Measurements from ENCODE around the gene MAN1C1.
A peak's percentile ranks its signal among the peaks of the same experiment; 100 is the strongest.

Gene MAN1C1

DNA sequence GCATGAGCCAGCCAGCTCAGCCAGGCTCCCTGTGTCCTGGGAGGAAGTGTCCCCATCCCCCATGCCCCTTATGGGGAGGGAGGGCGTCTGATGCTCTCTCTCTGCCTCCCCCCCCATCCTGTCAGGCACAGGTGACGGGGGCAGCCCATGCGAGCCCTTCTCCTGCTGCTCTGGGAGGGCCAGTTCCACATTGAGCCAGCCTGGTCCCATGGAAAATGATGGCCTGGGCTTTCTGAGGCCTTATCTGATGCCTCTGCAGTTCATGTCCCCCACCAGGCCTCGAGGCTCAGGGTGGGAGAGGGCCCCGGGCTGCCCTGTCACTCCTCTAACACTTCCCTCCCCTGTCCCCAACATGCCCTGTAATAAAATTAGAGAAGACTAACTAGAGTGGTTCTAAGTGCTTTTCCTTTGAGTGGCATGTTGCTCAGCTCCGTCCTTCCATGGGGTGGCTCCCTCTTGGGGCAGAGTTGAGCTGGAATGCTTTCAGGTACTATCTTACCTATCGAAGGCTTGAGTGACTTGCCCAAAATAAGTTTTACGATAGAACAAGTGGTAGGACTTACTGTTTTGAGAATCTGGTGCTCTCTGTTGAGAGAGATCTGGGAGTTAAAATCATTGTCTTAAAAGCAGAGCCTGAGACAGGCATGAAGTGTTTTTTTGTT, 201.4 kb downstream of the MAN1C1 start:
- no peak for DNase-seq (ENCODE audit: low spot score)

DNA sequence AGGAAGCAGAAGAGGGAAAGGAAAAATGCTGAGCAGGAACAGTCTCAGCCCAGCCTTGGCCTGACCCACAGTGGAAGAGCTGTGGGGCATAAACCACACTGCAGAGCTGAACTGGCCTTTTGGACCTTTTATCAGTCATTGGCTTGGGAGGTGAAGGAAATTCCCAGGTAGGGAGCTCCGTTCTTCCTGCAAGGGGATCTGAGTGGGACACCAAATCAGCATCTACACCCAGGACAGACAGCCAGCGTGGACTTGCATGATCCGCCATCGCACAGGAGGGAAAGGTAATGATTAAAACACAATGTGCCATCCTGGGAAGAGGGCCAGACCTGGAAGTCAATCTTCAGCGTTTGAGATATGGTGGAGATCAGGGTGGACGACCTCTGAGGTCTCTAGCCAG, 202.0 kb downstream of the MAN1C1 start:
- DNase-seq (ENCODE audit: low spot score) = no peak

DNA sequence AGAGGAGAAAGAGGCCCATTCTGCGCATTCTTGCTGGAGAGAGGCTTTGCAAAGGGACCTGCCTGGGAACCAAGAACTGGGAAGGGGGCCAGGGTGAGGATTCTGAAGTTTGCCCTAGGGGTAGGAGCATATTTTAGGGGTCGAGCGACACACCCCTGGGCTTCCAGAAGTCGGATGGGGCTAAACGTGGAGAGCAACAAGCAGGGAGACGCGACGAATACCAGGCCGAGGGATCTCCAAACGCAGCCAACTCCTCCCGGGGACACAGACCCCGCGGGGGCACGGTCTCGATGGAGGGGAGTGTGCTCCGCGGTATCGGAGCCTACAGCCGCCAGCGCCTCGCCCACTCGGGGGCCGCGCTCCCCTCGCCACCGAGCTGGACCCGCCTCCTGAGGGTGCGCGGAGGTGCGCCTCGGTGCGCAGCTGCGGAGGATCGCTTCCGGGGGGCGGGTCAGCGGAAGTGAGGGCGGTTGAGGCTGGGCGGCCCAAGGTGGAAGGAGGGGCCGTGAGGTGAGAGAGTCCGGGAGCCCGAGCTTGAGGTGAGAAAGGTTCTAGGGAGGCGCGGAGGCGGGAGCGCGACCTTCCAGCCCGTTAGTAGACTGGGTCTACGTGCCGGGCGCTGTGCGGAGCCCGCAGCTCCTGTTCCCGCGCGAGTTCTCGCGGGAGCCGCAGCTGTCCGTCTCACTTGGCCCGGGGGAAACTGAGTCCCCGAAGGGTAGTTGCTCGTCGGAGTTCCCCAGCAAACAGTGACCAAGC, 203.1 kb downstream of the MAN1C1 start, which contains the start of gene MTFR1L:
TSS of gene MTFR1L (plus strand) at position 464 of the 756 bp plus-strand sequence. CDS start 3,151 bp downstream, outside the sequence.
- DNase-seq (ENCODE audit: low spot score) = peak; percentile 66

GRCh38 chr1:25820247-25821111, 203.9 kb downstream of the MAN1C1 start:
- DNase-seq (ENCODE audit: low spot score) = no peak

GRCh38 chr1:25821112-25821476, 204.5 kb downstream of the MAN1C1 start:
- no peak for DNase-seq (ENCODE audit: low spot score)

- DNase-seq (ENCODE audit: low spot score) = no peak
Observed at GRCh38 chr1:25821630-25822091, 205.1 kb downstream of the MAN1C1 start.

DNA sequence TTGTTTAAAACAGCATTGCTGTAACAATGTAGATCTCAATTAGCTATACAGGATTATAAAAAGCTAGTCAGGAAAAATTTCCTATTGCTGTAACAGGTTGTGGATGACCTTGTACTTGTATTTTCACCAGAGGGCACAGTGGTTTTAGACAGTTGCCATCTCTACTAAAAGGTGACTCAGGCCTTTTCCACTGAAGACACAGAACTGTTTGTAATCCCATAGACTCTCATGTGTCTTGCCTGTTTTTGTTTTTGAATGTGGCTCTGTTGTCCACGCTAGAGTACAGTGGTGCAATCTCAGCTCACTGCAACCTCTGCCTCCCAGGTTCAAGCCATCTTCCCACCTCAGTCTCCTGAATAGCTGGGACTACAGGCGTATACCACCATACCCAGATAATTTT, 209.0 kb downstream of the MAN1C1 start:
- DNase-seq (ENCODE audit: low spot score) = no peak

DNA sequence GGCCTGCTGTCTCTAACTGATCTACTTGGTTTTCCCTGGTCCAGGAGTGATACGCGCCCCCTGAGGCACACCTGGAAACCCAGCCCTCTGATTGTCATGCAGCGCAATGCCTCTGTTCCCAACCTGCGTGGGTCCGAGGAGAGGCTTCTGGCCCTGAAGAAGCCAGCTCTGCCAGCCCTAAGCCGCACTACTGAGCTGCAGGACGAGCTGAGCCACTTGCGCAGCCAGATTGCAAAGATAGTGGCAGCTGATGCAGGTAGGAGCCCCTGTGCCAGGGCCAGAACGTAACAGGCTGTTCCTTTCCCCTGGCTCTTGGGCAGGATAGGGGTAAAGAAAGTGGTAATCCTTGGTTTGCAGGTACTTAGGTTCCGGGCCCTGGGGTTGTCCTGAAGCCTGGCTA, 210.0 kb downstream of the MAN1C1 start:
- no peak for DNase-seq (ENCODE audit: low spot score)

- no peak for DNase-seq (ENCODE audit: low spot score)
Observed at GRCh38 chr1:25828491-25828890, 211.9 kb downstream of the MAN1C1 start.

GRCh38 chr1:25829046-25829445, 212.5 kb downstream of the MAN1C1 start:
- no peak for DNase-seq (ENCODE audit: low spot score)

GRCh38 chr1:25831569-25832196, 215.1 kb downstream of the MAN1C1 start:
- DNase-seq (ENCODE audit: low spot score) = no peak

DNA sequence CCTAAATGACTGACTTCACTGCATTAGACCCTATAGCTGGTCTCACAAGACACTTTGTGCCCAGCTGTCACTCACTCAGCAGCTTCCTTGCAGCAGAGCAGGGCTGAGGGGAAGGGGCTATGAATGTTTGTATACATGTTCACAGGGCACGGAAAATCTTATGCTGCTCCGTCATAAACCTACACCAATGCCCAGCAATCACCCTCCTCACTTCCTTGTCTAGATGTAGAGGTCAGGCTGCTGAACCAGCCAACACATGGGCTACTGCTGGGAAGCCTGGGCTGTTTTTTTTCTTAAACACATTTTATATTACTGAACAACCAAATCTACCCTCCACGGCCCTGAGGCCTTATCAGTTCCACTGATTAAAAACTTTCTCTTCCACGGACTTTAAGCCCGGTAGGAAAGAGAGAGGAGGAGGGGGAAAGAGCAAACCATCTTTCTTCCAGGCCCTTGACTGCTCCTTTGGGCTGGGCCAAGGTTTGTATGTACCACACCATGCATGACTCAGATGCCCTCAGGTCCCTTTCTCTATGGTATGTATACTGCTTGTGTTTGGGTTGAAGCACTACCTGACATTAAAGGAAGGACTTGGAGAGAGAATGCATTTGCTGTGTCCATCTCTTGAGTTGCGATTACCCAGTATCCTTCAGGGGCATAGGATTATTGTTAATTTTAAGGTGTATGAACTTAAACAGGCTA, 215.9 kb downstream of the MAN1C1 start:
- DNase-seq (ENCODE audit: low spot score) = no peak

DNA sequence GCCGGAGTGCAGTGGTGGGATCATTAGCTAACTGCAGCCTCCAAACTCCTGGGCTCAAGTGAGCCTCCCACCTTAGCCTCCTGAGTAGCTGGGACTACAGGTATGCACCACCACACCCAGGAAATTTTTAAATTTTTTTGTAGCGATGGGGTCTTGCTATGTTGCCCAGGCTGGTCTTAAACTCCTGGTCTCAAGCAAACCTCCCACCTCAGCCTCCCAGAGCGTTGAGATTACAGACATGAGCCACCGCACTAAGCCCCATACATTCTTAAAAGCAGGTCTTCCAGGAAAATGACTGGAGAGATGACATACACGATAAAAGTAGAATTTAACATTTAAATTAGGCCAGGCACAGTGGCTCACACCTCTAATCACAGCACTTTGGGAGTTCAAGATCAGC, 216.6 kb downstream of the MAN1C1 start:
- no peak for DNase-seq (ENCODE audit: low spot score)

Measured in hematopoietic multipotent progenitor cell treated with erythropoietin and hydrocortisone succinate and interleukin-3 and kit ligand, for 17 days (in vitro differentiated cells).